ENCODE data around the gene FCSK.
A peak's percentile ranks its signal among the peaks of the same experiment; 100 is the strongest.
"Not testable (repeated sequence)": the region's sequence is repeated elsewhere in the genome, so short reads cannot be mapped to it uniquely, and the experiment has no call there.

The FCSK gene

DNA sequence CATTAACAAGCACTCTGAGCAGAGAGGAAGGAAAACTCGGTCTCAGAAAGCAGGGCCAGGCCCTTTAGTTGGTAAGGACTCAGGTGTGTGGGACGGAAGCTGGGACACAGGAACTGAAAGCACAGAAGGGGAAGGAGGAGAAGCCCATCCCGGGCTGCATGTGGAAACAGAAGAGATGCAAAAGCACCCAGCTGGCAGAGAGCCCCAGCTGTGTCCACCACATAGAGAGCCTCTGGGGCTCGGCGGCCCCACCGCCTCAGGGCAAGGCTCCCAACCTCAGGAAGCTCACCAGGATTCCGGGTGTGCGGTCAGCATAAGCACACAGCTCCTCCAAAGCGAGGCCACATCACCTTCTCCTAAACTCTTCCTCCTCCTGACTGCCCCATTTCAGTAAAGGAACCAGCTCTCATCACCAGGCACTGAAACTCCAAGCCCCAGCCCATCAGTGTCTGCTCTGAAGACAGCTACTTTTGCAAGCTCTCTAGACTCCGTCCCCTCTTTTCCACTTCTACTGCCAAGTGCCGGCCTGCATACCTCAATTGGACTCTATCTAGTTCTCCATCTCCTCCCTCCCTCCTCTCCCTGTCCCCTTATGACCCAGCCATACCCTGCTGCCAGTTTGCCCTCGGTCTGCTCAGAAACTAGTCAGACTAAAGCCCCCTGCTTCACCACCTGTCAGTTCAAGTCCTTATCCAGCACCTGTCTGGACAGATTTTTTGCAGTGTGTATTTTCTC lies 21.5 kb upstream of the FCSK start:
- no peak for DNase-seq

DNA sequence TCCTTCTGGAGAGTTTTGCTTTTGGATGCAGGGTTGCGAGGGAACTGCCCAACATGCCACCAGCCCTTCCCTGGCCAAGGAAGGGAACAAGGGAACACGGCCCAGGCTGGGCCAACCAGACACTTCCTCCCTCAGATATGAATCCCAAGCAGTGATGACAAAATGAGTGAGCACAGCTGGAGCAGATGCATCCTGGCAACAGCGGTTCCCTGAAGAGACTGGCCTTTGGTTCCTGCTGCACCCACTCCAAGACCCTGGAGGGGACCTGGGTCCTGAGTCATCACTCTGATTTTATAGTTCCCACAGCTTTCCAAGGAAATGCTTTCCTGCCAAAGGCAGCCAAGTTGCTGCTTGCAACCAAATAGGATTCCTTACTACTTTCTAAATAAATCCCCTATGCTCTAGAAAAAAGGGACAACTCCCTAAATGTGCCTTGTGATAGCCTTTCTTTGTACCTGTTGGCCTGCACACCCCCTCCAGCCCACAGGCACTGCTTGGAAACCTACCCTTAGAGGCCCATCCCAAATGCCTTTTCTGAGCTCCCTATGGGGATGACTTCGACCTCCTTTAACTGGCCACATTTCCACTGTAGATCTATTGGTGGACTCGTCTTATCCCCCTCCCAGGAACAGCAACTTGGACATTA lies 20.8 kb upstream of the FCSK start:
- DNase-seq: no peak

DNA sequence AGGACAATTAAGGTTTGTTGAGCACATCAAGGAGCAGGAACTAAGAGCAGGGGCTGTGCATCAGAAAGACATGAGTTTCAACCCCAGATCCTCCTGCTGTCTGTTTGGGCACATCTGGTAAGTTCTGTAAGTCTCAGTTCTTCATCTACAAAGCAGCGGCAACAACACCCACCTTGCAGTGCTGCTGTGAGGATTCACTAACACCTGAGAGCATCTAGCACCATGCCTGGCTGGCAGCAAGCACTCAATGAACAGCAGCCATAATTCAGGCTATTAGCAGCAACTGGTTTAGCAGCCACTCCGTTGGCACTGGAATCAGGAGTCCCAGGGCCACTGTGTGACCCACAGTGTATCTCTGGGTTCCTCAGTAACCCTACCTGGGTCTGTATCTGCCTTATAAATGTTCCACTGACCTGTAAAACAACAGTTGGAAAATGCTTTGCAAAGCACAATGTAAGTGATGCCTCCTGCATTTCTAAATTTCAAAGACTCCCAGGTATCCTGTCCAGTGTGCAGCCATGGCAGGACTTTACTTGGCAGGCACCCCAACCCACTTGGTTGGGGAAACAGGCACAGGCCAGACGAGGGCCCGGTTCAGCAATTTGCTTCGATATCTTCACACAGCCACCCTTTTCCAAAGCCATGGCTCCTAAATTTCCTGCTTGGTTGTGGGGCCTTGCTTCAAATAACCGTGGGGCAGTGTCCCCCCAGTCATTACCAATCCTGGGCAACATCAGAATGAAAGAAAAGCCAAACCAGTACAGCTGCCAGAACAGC lies 19.7 kb upstream of the FCSK start:
- no peak for DNase-seq

DNA sequence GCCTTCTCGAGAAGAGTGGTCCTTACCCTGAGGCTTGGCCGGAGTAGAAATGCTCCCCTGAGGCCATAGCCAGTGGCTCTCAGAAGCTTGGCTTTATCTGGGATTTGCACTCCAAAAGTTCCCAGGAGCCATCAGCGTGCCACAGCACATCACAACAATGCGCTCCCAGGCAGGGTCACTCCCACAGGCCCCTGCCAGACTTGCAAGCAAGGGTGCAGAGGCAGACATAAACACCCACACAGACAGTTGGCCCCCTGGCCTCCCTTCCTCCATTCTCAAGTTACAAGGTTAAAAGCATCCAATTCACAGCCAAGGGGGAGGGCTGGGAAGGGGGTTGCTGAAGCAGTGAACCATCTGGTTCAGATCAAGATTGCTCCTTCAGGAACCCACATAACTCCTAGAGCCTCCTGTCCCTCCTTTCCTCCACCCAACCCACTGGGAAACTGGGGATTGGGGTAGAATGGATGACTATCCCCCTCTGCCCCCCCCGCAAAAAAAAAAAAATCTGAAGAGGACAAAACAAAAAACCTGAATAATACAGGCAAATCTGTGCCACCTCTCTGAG lies 17.3 kb upstream of the FCSK start:
- no peak for DNase-seq

DNA sequence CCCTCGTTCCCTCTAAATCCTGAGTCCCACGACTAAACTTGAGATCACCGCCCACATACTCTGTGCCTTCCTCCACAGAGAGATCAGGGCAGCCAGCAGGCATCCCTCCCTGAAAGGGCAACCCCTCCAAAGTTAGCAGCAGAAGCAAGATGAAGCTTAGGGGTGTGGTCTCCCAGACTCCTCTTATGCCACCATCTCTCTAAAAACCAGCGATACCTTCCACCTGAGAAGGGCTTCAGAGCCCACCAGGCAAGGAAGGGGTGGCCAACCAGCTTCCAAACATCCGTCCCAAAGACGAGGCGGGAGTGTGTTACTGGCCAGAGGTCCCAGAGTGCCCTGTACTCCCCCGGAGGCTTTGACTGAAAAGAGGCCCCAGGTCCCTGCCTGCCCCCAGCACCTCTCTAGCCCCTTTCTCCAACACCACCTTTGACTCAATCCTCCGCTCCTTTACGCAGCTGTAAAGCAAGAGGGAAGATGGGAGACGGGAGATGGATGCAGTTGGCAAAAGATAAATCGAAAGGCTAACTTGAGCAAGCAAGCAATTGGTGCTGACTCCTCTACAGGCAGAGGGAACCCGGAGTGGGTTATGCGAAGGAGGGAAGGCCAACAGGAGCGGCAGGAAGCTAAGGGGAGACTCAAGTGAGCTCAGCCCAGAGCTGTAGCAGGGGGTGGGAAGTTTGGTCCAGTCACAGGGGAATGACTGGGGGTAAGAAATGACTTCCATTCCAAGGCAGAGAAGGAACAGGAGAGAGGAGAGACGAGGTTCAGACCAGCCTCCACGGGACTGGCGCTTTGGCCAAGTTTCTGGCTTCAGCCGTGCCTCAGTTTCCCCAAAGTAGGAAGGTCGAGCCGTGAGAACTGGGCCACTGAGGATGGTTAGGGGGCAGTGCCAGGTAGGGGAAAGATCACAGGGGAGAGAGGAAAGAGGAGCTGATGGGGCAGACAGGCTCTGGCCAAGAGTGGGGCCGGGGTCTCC lies 16.5 kb upstream of the FCSK start:
- DNase-seq: no peak

DNA sequence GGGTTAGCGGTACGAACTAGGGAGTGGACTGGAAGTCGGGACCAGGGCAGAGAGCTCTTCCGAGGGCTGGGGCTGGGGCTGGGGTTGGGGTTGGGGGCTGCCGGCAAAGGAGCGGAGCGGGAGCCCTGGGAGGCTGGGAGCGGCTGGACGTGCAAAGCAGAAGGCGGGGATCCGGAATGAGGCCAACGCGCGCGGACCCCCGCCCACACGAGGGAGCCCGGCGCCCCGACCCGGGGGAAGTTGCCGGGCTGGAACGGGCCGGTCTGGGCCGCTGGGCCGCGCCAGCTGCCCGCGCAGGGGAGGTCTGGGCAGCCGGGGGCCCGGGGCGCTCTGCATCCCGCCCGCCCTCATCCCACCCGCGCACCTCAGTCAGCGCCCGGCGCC lies 15.8 kb upstream of the FCSK start:
- no peak for DNase-seq

DNA sequence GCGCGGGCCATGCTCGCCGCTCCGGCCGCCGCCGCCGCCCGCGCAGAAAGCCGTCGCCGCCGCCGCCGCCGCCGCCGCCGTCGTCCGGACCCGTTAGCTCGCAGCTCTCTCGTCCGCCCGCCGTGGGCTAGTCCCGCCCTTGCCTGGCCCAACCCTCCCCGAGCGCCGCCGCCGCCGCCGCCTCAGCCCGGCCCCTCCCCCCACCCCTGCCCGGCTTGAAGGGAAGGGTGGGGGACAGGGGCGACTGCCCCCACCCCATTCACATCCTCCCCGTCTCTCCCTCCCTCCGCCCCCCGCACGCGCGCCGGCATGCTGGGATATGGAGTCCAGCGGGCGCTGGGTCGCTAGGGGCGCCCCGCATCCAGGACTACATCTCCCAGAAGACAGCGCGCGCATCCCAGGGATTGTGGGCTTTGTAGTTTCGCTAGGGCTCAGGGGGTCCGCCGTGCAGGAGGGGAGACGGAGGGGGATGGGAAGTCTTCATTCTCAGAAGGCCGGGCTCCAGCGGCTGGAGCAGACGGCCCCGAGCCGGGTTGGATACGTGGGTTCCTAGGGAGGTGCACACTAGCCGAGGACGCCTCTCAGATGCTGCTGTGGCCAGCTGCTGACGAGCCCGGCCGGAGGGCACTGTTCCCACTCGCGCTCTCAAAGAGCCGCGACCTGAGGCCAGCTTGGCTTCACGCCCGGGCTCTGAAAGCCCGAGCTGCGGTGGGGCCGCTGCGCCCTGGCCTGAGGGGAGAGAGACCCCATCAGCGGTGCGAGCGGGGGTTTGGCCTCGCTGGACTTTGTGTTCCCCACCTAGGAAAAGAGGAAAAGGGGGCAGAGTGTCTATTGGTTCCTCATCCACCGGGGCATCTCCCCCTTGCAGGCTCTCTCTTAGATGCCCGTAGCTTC lies 15.2 kb upstream of the FCSK start, which contains the start of gene ST3GAL2:
TSS of gene ST3GAL2 (minus strand) at position 132 of the 894 bp plus-strand sequence. CDS start 40,570 bp downstream, outside the sequence.
- peak; percentile 76 for DNase-seq

DNA sequence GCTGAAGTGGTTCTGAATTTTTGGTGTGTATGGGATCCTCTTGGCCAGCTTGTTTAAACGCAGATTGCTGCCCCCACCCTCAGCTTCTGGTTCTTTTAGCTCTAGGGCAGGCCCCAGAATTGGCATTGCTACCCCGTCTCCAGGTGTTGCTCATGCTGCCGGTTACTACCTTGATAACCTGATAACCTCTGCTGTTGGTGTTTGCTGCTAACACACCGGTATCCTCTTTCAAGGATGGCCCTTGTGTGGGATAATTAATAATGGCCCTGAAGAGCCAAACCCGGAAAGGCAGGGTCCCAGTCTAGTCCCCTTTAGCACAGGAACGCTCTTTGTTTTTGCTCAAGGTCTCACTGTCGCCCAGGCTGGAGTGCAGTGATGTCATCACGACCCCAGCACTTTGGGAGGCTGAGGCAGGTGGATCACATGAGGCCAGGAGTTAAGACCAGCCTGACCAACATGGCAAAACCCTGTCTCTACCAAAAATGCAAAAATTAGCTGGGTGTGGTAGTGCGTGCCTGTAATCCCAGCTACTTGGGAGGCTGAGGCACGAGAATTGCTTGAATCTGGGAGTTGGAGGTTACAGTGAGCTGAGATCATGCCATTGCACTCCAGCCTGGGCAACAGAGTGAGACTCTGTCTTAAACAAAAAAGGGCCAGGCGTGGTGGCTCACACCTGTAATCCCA lies 14.2 kb upstream of the FCSK start:
- no peak for DNase-seq

DNA sequence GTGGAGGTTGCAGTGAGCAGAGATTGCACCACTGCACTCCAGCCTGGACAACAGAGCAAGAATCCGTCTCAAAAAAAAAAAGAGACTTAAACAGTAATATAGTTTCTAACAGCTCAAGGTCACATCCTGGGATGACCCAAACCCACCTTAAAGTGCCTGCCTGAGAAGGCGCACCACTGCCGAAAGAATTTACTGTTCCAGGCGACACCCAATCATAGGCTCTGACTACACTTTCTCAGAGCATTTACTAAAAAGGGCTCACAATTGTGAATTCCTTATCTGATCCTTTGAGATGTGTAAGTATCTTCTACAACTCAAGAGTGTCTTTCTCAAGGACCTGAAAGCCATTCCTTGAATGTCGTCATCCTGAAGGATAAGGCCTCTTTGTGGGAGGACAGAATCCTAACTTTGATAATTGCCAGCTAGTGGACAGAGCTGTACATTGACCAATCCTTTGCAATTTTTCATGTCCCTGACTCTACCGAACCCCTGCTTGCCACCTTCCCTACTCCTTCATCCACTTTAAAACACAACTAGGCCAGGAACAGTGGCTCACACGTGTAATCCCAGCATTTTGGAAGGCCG lies 12.9 kb upstream of the FCSK start:
- DNase-seq: no peak

DNA sequence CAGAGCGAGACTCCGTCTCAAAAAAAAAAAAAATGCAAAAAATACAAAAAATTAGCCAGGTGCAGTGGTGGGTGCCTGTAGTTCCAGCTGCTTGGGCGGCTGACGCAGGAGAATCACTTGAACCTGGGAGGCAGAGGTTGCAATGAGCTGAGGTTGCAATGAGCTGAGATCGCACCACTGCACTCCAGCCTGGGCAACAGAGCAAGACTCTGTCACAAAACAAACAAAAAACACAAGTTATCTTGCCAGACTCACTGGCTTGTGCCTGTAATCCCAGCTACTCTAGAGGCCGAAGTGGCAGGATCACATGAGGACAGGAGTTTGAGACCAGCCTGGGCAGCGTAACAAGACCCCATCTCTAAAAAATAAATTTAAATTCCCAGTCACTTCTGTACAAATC lies 12.1 kb upstream of the FCSK start:
- DNase-seq: no peak

DNA sequence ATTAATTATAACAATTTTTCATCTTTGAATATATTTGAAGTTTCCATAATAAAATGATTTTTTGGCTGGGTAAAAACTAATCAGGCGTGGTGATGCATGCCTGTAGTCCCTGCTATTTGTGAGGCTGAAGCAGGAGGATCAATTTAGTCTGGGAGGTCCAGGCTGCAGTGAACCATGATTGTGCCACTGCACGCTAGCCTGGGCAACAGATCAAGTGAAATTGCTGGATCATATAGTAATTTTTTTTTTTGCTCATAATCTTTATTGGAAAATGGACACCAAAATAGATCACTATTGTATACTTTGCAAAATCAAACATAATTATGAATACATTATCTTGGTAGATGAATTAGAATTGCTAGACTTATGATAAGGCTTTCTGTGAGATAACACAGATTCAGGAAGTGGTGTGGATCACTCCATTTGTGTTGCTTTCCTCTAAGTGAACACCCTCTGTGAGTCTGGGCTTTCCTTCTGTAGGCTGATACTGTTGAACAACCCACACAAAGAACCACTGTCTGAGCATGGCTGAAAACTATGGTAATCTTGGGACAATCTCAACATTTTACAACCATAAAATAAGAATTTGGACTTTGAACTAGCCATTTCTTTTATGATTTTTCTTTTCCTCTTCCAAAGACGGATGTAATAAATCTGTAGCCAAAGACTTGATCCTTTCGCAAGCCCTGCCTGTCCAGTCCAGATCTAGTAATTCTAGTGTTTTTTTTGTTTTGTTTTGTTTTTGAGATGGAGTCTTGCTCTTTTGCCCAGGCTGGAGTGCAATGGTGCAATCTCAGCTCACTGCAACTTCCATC lies 9.9 kb upstream of the FCSK start:
- DNase-seq: no peak

DNA sequence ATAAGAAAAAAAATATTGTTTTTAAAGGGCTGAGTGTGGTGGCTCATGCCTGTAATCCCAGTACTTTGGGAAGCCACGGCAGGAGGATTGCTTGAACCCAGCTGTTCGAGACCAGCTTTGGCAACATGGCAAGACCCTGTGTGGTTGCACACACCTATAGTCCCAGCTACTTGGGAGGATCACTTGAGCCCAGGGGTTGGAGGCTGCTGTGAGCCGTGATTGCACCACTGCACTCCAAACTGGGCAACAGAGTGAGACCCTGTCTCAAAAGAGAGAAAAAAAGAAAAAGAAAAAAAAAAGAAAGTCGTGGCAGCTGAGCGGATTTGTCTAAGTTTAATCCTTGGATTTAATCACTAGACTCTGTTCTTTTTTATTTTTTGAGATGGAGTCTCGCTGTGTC lies 6.3 kb upstream of the FCSK start:
- DNase-seq: no peak

DNA sequence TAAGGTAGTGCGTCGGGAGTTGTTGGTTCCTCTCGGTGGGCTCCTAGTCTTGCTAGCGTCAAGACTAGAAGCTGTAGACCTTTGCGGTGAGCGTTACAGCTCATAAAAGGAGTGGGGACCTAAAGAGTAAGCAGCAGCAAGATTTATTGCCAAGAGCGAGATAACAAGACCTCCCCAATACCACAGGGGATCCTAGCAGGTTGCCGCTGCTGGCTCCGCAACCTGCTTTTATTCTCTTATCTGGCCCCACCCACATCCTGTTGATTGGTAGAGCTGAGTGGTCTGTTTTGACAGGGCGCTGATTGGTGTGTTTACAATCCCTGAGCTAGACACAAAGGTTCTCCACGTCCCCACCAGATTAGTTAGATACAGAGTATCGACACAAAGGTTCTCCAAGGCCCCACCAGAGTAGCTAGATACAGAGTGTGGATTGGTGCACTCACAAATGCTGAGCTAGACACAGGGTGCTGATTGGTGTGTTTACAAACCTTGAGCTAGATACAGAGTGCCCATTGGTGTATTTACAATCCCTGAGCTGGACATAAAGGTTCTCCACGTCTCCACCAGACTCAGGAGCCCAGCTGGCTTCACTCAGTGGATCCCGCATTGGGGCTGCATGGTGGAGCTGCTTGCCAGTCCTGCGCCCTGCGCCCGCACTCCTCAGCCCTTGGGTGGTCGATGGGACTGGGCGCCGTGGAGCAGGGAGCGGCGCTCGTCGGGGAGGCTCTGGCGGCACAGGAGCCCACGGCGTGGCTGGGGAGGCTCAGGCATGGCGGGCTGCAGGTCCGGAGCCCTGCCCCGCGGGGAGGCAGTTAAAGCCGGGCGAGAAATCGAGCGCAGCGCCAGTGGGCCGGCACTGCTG lies 4.0 kb upstream of the FCSK start:
- not testable (repeated sequence) for DNase-seq

DNA sequence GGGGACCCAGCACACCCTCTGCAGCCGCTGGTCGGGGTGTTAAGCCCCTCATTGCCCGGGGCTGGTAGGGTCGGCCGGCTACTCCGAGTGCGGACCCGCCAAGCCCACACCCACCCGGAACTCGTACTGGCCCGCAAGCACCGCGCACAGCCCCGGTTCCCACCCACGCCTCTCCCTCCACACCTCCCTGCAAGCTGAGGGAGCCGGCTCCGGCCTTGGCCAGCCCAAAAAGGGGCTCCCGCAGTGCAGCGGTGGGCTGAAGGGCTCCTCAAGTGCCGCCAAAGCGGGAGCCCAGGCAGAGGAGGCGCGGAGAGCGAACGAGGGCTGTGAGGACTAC lies 3.4 kb upstream of the FCSK start:
- not testable (repeated sequence) for DNase-seq

DNA sequence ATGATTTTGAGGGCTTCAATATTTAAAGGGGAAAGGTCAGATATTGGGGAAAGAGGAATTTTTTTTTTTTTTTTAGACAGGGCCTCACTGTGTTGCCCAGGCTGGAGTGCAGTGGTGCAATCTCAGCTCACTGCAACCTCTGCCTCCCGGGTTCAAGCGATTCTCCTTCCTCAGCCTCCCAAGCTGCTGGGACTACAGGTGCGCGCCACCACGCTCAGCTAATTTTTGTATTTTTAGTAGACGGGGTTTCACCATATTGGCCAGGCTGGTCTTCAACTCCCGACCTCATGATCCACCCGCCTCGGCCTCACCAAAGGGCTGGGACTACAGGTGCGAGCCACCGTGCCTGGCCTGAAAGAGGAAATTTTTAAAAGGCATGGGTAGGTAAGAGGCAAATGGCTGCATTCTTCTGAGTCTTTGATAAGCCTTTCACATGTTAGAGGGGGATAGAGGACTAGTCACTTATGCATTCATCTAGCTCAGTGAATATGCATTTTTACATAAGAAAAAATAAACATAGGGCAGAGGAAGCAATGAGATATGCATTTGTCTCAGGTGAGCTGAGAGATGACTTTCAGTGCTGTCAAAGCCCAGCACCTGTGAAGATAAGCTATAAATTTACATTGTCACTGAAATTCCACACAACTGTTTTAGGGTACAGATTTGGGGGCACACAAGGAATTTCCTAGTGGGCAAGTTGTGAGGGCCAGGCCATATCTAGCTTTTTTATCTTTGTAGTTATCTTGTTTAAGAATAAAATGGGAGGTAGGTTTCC lies 1.1 kb upstream of the FCSK start:
- DNase-seq: no peak

DNA sequence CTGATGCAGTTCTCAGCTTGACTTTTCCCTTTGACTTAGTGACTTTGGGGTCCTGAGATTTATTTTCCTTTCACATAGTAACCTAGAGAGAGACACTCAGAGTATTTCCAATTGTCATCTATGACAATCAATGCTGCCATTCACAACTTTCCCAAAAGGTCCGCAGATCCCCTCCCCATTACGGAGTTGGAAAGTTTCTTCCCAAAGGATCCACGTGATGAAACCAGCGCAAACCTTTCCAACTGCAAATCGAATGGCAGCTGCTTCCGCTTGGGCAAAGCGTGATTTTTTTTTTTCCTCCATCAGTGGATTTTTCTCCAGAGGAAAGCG lies 538 bp upstream of the FCSK start:
- DNase-seq: no peak

DNA sequence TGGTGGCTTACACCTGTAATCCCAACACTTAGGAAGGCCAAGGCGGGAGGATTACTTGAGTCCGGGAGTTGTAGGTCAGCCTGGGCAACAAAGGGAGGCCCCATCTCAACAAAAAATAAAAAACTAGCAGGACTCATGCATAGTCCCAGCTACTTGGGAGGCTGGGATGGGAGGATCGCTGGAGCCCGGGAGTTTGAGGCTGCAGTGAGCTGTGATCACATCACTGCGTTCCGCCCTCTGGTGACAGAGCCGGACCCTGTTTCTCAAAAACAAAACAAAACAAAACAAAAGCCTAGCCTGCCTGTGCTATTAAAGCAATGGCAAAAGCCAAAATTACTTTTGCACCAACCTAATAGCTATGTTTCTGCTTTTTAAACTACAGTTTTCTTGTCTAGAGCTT lies 1.5 kb downstream of the FCSK start:
- no peak for DNase-seq
